ENCODE results near the gene FAM124B.

The FAM124B gene, protein sequence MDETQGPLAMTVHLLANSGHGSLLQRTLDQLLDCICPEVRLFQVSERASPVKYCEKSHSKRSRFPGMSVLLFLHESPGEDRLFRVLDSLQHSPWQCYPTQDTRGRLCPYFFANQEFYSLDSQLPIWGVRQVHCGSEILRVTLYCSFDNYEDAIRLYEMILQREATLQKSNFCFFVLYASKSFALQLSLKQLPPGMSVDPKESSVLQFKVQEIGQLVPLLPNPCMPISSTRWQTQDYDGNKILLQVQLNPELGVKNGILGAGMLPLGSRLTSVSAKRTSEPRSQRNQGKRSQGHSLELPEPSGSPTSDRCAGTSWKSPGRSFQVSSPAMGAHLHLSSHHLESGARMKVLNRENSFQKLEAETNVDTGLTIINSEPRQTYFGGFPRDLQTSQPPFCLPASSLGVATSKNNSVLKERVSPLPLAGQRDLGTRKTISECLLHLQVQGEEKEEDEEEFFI

GRCh38 chr2:224401641-224402342 is at the start of gene FAM124B:
Gene FAM124B, minus strand, starts transcription at chr2:224402107. Its CDS starts 339 bp downstream, at chr2:224401768.
- peak; percentile 98 for DNase-seq

GRCh38 chr2:224449212-224450147 is 47.6 kb upstream of the FAM124B start:
- DNase-seq: peak; percentile 77

- DNase-seq: no peak
Measured at GRCh38 chr2:224448236-224448635, 46.3 kb upstream of the FAM124B start.

DNA sequence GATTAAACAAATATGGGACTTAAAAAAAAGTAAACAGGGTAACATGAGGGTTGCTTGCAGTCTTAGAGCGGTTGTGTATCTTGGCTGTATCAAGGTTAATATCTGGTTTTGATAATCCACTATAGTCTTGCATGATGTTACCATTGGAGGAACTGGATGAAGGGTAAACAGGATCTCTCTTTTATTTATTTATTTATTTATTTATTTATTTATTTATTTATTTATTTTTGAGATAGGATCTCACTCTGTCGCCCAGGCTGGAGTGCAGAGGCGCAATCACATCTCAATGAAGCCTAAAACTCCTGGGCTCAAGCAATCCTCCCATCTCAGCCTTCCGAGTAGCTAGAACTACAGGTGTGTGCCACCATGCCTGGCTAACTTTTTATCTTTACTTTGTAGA is 42.9 kb upstream of the FAM124B start:
- DNase-seq: no peak

DNA sequence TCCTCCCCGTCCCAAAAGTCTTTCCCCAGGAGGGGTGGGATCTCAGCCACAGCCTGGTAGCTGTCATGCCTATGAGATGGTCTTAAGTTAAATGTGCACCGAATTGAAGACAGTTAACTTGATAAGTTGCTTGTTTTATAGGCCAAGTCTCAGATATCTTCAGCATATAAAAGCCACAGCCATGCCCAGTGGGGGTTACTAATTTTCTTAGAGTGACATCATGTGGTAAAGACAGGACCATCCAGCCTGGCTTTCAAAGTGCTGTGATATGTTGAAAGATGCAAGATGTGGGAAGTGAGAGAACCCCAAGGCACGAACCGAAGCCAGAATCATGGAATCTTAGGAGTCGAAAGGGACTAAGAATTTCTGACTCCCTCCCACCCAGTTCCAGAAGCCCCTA is 42.1 kb upstream of the FAM124B start:
- no peak for DNase-seq

- DNase-seq: peak; percentile 42
Measured at GRCh38 chr2:224442071-224442967, 40.4 kb upstream of the FAM124B start.

DNA sequence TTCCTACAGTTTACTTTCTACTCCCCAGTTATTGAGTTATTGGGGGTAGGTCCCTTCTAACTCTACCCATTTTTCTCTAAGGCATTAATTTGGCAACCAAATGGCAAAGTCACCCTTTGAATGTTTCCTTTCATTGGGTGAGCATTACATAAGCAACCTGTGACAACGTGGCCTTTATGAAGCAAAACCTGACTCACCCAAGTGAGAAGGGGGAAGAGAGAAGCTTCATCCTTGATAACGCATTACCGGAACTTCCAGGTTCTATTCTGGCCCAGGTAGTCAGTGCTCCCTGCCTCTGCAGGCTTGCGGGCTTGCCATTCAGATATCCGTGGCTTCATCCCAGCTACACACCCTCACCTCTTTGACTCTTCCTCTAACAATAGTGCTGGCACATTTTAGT is 39.1 kb upstream of the FAM124B start:
- no peak for DNase-seq

- no peak for DNase-seq
Measured at GRCh38 chr2:224438726-224439125, 36.8 kb upstream of the FAM124B start.

DNA sequence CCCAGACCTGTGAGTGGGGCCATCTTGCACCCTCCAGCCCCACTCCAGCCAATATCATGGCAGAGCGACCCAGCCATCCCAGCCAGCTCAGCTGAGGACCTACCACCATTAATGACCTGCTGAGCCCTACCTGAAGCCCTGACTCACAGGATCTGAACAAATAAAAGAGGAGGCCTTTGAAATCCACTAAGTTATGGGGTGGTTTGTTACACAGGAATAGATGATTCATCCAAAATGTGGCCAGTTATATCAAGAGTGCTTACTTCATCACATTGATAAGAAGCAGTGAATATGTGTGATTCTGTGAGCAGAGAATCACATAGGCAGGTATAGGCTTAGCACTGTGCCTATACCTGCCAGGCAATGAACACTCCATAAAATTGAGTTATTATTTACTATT is 34.7 kb upstream of the FAM124B start:
- no peak for DNase-seq

- DNase-seq: no peak
Measured at GRCh38 chr2:224434618-224435017, 32.7 kb upstream of the FAM124B start.

GRCh38 chr2:224433442-224433841 is 31.5 kb upstream of the FAM124B start:
- no peak for DNase-seq

GRCh38 chr2:224432003-224432579 is 30.2 kb upstream of the FAM124B start:
- no peak for DNase-seq

- DNase-seq: no peak
Measured at GRCh38 chr2:224429441-224429810, 27.5 kb upstream of the FAM124B start.

DNA sequence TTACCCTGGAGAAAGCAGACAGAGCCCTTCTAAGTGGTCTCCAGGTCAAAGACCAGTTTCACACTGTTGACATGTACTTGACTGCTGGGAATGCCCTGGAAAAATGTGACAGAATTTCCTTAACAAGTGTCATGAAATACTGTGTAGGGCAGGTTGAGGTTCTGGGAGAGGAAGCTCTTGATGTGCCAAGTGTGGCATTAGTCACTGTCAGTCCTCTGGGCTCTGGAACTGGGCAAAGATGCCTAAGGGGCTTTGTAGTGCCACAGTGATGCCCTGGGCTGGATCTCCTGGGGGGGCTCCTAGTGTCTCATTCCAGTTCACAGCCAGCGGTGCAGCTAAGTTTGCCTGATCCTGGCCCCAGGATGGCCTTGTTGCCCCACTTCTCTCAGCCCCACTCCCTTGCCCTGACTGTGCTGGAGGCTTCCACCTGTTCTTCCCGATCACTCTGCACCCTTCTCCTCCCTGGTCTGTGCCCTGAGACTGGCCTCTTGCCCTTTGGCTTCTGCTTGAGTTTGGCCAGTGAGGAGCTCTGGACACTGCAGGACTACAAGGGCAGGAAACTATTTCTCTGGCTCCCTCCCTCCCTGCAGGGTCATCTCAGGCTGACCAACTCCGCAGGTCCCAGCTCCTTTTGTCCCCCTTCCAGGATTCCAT is 27.0 kb upstream of the FAM124B start:
- no peak for DNase-seq

DNA sequence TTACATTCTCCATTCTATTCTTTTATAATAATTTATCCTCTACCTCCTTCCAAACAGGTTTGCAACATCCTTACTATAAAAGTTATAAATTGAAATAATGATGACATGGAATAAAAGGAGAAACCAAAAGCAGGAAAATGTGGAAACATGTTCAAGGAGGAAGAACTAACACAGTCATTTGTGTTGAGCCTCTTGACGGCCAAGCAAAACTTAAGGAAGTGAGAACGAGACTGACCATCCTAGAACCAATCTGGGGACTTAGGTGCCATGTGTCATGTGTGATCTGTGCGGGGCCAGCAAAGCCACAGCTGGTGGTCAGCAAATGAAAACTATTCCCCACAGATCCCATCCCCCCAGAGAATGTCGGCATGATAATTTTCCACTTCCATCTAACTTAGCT is 25.6 kb upstream of the FAM124B start:
- no peak for DNase-seq

DNA sequence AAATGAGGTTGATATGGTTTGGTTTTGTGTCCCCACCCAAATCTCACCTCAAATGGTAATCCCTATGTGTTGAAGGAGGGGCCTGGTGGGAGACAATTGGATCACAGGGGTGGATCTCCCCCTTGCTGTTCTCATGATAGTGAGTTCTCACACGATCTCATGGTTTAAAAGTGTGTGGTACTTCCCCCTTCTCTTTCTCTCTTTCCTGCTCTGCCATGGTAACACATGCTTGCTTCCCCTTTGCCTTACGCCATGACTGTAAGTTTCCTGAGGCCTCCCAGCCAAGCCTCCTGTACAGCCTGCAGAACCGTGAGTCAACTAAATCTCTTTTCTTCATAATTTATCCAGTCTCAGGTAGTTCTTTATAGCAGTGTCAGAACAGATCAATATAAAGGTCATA is 24.7 kb upstream of the FAM124B start:
- no peak for DNase-seq

GRCh38 chr2:224421065-224421464 is 19.2 kb upstream of the FAM124B start:
- DNase-seq: no peak

DNA sequence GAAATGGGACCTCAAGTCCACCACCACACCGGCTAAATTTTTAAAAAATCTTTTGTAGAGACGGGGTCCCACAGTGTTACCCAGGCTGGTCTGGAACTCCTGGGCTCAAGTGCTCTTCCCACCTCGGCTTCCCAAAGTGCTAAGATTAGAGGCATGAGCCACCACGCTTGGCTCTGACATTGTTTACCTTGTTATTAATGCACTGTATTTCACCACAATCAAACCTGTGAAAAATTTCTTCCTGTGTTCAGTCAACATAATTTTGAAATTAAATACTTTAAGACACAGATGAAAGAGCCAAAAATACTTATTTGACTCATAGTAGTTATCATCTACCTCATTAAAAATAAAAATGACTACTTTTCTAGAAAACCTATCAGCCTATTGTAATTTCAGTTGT is 16.0 kb upstream of the FAM124B start:
- DNase-seq: no peak

DNA sequence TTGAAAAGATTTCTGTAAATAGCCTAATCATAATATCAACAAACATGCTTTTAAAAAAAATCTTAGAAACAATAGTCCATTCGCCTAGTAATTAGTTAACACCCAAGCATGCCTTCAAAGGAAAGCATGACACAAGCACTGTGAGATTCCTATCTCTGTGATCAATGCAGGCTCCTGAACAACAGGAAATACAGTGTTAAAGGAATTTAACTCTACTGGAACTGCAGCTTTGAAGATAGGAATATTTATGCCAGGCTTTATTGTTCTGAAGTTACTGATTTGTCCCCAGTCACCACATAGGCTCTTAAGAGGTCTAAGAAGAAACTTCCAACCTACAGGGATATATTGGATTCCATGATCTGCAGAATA is 15.4 kb upstream of the FAM124B start:
- DNase-seq: no peak

GRCh38 chr2:224416656-224417360 is 14.9 kb upstream of the FAM124B start:
- no peak for DNase-seq

GRCh38 chr2:224413381-224413780 is 11.5 kb upstream of the FAM124B start:
- no peak for DNase-seq

All from hematopoietic multipotent progenitor cell treated with erythropoietin and hydrocortisone succinate and interleukin-3 and kit ligand, for 8 days (in vitro differentiated cells).